Neural progenitor cell (in vitro differentiated cells): ENCODE measurements around the gene ZBTB20. TPM values are rescaled to one million over a fixed set of nuclear protein-coding genes. Genes with fewer than 3 reads are reported as not detected.

Source experiments
- DNase-seq: peaks from one replicate; pipeline ENCODE4 v3.0.0-alpha.2; 2016; ENCODE audit warnings: low spot score
- H2AFZ ChIP-seq: fragments of 200-600 bp; sonication (generic); replicated peaks from 2 replicates; pipeline ENCODE4 v1.6.1; 2016; ENCODE audit warnings: antibody characterized with exemption
- H3F3A ChIP-seq: fragments of 200-600 bp; sonication (generic); 2 replicates; pipeline ENCODE4 v1.6.1; 2016; ENCODE audit warnings: antibody characterized with exemption, low read depth
- H3K27ac ChIP-seq: fragments of 200-600 bp; sonication (generic); 2 replicates; pipeline ENCODE4 v1.5.1; 2016; ENCODE audit warnings: mild to moderate bottlenecking
- H3K27me3 ChIP-seq: fragments of 200-600 bp; sonication (generic); 2 replicates; pipeline ENCODE4 v1.6.1; 2016; ENCODE audit warnings: mild to moderate bottlenecking, moderate library complexity
- H3K36me3 ChIP-seq: fragments of 200-600 bp; sonication (generic); 2 replicates; pipeline ENCODE4 v1.5.1; 2016
- H3K4me1 ChIP-seq: fragments of 200-600 bp; sonication (generic); 2 replicates; pipeline ENCODE4 v1.6.1; 2016; ENCODE audit warnings: mixed run types
- H3K4me2 ChIP-seq: fragments of 200-600 bp; sonication (generic); 2 replicates; pipeline ENCODE4 v1.6.1; 2016
- H3K4me3 ChIP-seq: fragments of 200-600 bp; sonication (generic); 2 replicates; pipeline ENCODE4 v1.5.1; 2016
- H3K79me2 ChIP-seq: fragments of 200-600 bp; sonication (generic); 2 replicates; pipeline ENCODE4 v1.6.1; 2016; ENCODE audit warnings: low read depth
- H3K9ac ChIP-seq: fragments of 200-600 bp; sonication (generic); 2 replicates; pipeline ENCODE4 v1.6.1; 2016
- H3K9me3 ChIP-seq: fragments of 200-600 bp; sonication (generic); 2 replicates; pipeline ENCODE4 v1.5.1; 2016; ENCODE audit warnings: low read depth
- H4K20me1 ChIP-seq: fragments of 200-600 bp; sonication (generic); 2 replicates; pipeline ENCODE4 v1.6.1; 2016; ENCODE audit warnings: low read depth
- H3K27ac Mint-ChIP-seq: 3 replicates; pipeline ENCODE4 v1.8.0; 2021; ENCODE audit warnings: mixed read lengths
- H3K27me3 Mint-ChIP-seq: 2 replicates; pipeline ENCODE4 v1.8.0; 2022; ENCODE audit warnings: low read depth, mild to moderate bottlenecking, inconsistent platforms, moderate library complexity, mixed read lengths; ENCODE audit not compliant: insufficient read depth
- H3K36me3 Mint-ChIP-seq: 3 replicates; pipeline ENCODE4 v1.8.0; 2021; ENCODE audit warnings: mixed read lengths
- H3K4me1 Mint-ChIP-seq: 3 replicates; pipeline ENCODE4 v1.8.0; 2021; ENCODE audit warnings: mixed read lengths
- H3K4me3 Mint-ChIP-seq: 3 replicates; pipeline ENCODE4 v1.8.0; 2021; ENCODE audit warnings: mild to moderate bottlenecking, moderate library complexity, mixed read lengths
- H3K9me3 Mint-ChIP-seq: 3 replicates; pipeline ENCODE4 v1.8.0; 2020; ENCODE audit warnings: mixed read lengths
- CTCF ChIP-seq: fragments of 200-600 bp; sonication (generic); IDR thresholded peaks from 2 replicates; pipeline ENCODE4 v1.5.1; 2017; ENCODE audit warnings: antibody characterized with exemption, mild to moderate bottlenecking
- EZH2 ChIP-seq: fragments of 200-600 bp; sonication (generic); IDR thresholded peaks from 2 replicates; pipeline ENCODE4 v1.6.1; 2017; ENCODE audit warnings: antibody characterized with exemption, mild to moderate bottlenecking, moderate library complexity
- EZH2phosphoT487 ChIP-seq: fragments of 200-600 bp; sonication (generic); IDR thresholded peaks from 2 replicates; pipeline ENCODE4 v1.6.1; 2017; ENCODE audit warnings: antibody characterized with exemption
- total RNA-seq: library from RNA; depleted of rRNA; stranded (reverse); fragments of >200 nt; gene quantifications from 2 replicates; pipeline ENCODE4 v1.2.3, GENCODE V29; 2015; ENCODE audit warnings: low replicate concordance

The ZBTB20 gene
- total RNA-seq, 1 donor from 2014 or later: 1.9 TPM

- Mint-ChIP-seq H3K36me3 (no peaks in the 10 kb centered on the region), H3K4me1 (peaks cover 4% of the 10 kb centered on the region), H3K4me3 (no peak overlapping the region), H3K9me3 (no peaks in the 10 kb centered on the region), H3K27ac (no peak overlapping the region), H3K27me3 (no peaks in the 10 kb centered on the region)
- H3K9me3 ChIP-seq: no peaks in the 10 kb centered on the region
- no peak for DNase-seq
- H3K4me2 ChIP-seq: no peak overlapping the region
- no peak overlapping the region for H3K4me3 ChIP-seq
- no peak for TF ChIP-seq CTCF
- no peak overlapping the region for H3K27ac ChIP-seq
- no peaks in the 10 kb centered on the region for H3K79me2 ChIP-seq
- H4K20me1 ChIP-seq: no peaks in the 10 kb centered on the region
- no peaks in the 10 kb centered on the region for H3K36me3 ChIP-seq
- H3K9ac ChIP-seq: no peak overlapping the region
- H3K27me3 ChIP-seq: no peaks in the 10 kb centered on the region
- no peak overlapping the region for H2AFZ ChIP-seq
- peaks cover 21% of the 10 kb centered on the region for H3K4me1 ChIP-seq
- no peaks in the 10 kb centered on the region for H3F3A ChIP-seq
These were observed 501.7 kb downstream of the ZBTB20 start for GRCh38 chr3:114645392-114645791.

- Histone ChIP-seq H3K27me3 (no peaks in the 10 kb centered on the region), H2AFZ (no peak overlapping the region), H4K20me1 (no peaks in the 10 kb centered on the region), H3F3A (no peaks in the 10 kb centered on the region), H3K79me2 (no peaks in the 10 kb centered on the region), H3K4me2 (no peak overlapping the region), H3K27ac (no peak overlapping the region), H3K9ac (no peak overlapping the region), H3K4me3 (no peak overlapping the region), H3K36me3 (no peaks in the 10 kb centered on the region), H3K4me1 (peaks cover 31% of the 10 kb centered on the region), H3K9me3 (no peaks in the 10 kb centered on the region)
- TF ChIP-seq EZH2 (no peak), EZH2phosphoT487 (no peak), CTCF (no peak)
- Mint-ChIP-seq H3K27me3 (no peaks in the 10 kb centered on the region), H3K36me3 (no peaks in the 10 kb centered on the region), H3K27ac (no peak overlapping the region), H3K4me1 (peaks cover 8% of the 10 kb centered on the region), H3K4me3 (no peak overlapping the region), H3K9me3 (no peaks in the 10 kb centered on the region)
- DNase-seq: no peak
These were observed 502.7 kb downstream of the ZBTB20 start for GRCh38 chr3:114644367-114644766.

- peak; percentile 20 for DNase-seq
- Histone ChIP-seq H3K4me2 (peak overlapping the region; percentile 19), H3F3A (no peaks in the 10 kb centered on the region), H3K27ac (no peak overlapping the region), H2AFZ (no peak overlapping the region), H3K9me3 (no peaks in the 10 kb centered on the region), H3K79me2 (no peaks in the 10 kb centered on the region), H3K27me3 (no peaks in the 10 kb centered on the region), H3K4me3 (no peak overlapping the region), H3K4me1 (peaks cover 33% of the 10 kb centered on the region), H3K9ac (no peak overlapping the region), H4K20me1 (no peaks in the 10 kb centered on the region), H3K36me3 (no peaks in the 10 kb centered on the region)
- Mint-ChIP-seq H3K4me1 (peaks cover 7% of the 10 kb centered on the region), H3K4me3 (no peak overlapping the region), H3K36me3 (no peaks in the 10 kb centered on the region), H3K27me3 (no peaks in the 10 kb centered on the region), H3K27ac (no peak overlapping the region), H3K9me3 (no peaks in the 10 kb centered on the region)
- TF ChIP-seq EZH2phosphoT487: no peak
- no peak for TF ChIP-seq EZH2
- no peak for TF ChIP-seq CTCF
These were observed 503.9 kb downstream of the ZBTB20 start for GRCh38 chr3:114642951-114643741.
